UCSD-AML1 (cell line): ENCODE data around the gene LRP8.
"Not testable (repeated sequence)": the region's sequence is repeated elsewhere in the genome, so short reads cannot be mapped to it uniquely, and the experiment has no call there.

Experiments
- DNase-seq: peaks from one replicate; lab custom pipeline; 2025; ENCODE audit not compliant: unreplicated experiment; lab: John Stamatoyannopoulos, UW

LRP8 gene

DNA sequence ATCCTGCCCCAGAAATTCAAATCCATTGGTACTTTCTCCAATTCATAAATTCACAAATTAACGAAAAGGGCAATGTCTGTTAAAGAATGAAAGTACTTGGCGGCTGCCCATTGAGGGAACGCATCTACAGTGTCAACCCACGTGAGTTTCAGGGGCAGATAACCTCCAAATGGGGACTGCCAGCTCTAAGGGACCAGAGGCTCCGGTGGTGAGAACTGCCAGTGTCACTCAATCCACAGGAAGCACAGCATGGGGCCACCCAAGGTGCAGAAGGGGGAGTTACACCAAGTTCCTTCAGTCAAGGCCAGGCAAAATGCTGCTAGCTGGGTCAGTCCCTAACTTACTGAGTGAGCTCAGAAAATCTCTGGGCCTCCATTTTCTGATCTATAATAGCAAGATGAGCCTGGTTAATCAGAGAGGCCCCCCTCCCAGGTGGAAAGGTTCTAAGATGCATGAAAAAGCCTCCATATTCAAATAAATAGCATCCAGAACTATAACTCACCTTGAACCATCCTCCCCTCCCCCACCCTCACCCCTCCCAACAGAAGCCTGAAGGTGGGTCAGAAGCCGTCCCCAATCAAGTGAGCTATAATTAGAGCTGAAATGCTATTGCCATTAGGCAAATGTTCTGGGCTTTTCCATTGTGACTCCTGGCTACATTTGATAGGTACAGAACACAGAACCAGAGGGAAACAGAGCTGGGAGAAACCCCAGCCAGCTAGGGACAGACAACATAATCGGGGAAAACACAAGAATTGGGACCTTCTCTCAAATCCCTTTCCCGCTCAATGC, 41.7 kb downstream of the LRP8 start:
- DNase-seq = peak; percentile 55

DNA sequence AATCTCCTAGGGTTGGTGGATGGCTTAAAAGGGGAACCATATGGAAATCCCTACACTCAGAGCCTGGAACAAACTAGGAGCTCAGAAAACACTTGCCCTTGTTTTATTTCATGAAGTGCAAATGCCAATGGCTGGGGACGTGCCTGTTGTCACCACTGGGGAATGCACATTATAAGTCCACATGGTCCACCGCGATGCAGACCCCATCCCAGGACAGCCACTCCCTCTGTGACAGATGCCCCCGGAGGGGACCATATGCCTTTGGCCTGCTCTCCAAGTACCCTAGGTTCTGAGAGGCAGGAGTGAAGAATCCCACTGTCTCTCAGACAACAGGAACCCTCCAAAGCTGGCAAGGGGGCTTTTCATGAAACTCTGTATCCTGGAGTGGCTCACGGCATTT, 42.3 kb downstream of the LRP8 start:
- DNase-seq = no peak

- no peak for DNase-seq
Measured at GRCh38 chr1:53284224-53285020, 43.4 kb downstream of the LRP8 start.

DNA sequence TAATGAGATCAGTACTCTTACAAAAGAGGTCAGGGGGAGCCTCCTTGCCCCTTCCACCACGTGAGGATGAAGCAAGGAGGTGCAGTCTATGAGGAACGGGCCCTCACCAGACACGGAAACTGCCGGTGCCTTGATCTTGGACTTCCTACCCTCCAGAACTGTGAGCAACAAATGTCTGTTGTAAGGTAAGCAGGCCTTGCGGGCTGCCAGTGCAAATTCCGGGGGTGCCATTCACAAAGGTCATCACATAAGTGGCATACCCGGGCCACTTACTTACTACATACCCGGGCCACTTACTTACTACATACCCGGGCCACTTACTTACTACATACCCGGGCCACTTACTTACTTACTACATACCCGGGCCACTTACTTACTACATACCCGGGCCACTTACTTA, 44.7 kb downstream of the LRP8 start:
- not testable (repeated sequence) for DNase-seq

GRCh38 chr1:53281133-53281532, 46.7 kb downstream of the LRP8 start:
- DNase-seq = no peak

DNA sequence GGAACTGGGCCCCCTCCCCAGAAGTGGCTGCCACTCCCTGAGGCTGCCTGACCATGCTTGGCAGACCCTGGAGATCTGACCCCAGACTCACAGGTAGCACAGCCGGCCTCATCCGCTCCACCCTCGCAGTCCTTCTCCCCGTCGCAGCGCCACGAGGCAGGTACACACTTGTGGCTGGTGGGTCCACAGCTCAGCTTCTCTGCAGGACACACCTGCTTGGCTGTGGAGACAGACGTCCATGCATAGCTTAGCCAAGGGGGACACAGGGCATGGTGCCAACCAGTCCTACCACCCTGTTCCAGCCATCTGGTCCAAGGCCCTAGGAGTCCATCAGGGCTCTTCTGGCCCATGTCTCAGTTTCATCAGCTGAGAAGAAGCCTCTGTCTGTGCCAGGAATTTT, 47.4 kb downstream of the LRP8 start:
- DNase-seq = no peak

DNA sequence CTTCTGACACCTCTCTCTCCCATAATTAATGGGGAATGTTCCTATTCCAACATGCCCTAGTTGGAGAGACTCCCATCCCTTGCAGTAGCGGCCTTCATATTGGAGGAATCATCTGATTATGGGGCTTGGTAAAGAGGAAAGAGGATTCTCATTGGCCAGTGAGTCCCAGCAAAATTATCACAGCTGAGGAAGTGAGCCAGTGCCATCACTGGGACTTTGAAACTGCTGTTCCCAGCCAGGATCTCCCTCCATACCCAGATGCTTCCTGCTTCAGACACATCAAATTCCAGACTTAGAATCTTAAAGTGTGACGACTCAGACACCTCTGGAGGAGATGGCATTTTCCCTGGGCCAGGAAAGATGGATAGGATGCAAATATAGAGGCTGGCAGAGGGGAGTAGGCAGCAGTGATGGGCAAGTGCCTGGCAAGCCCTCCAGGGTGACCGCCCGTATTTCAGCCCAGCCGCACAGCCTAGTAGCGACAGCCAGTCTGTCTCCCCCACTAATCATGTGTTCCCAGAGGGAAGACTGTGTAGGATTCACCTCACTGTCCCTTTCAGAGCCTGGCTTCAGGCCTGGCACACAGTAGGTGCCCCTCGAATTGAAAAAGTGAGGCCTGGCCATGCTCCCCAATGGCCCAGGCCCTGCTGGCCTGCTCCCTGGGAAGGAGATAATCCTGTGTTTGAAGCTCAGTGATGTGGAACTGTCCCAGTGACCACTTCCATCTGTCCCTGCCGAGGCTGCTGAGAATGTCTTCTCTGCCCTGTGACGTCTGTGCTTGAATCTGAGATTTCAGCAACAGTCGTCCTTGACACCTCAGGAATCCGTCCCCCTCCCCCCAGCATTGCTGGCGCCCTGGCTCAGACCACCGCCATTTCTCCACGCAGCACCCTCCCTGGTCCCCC, 48.3 kb downstream of the LRP8 start:
- DNase-seq = no peak

GRCh38 chr1:53278298-53278725, 49.6 kb downstream of the LRP8 start:
- DNase-seq = peak; percentile 57

- no peak for DNase-seq
Measured at GRCh38 chr1:53277326-53277725, 50.5 kb downstream of the LRP8 start.

GRCh38 chr1:53276902-53277281, 51.0 kb downstream of the LRP8 start:
- no peak for DNase-seq

GRCh38 chr1:53276153-53276901, 51.5 kb downstream of the LRP8 start:
- no peak for DNase-seq

GRCh38 chr1:53275566-53275965, 52.3 kb downstream of the LRP8 start:
- no peak for DNase-seq

- no peak for DNase-seq
Measured at GRCh38 chr1:53274541-53275185, 53.2 kb downstream of the LRP8 start.

GRCh38 chr1:53274026-53274425, 53.8 kb downstream of the LRP8 start:
- DNase-seq = no peak

GRCh38 chr1:53273526-53273925, 54.3 kb downstream of the LRP8 start:
- DNase-seq = no peak

GRCh38 chr1:53272349-53272748, 55.5 kb downstream of the LRP8 start:
- DNase-seq = no peak

GRCh38 chr1:53271446-53272090, 56.3 kb downstream of the LRP8 start:
- DNase-seq = no peak

- no peak for DNase-seq
Measured at GRCh38 chr1:53270873-53271272, 57.0 kb downstream of the LRP8 start.

DNA sequence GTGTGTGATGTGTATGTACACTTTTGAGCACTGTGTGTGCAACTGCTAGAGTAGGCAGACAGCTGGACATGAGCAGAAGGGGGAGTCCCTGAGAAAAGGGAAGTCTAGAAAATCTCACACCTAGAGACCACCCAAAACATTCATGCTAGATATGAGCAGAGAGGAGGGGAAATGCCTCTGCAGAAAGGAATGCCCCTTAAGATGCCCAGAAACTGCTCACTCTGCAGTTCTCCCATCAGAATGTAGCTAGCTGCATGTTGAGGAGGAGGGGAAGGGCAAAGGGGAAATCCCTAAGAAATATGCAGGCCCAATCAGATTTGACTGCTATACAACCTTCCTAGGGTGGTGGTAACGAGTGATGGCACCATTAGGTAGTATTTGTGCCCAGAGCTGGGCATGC, 57.8 kb downstream of the LRP8 start:
- no peak for DNase-seq

- DNase-seq = no peak
Measured at GRCh38 chr1:53267761-53268160, 60.1 kb downstream of the LRP8 start.
